GM19438 (cell line): ENCODE results near the gene BIVM.

Experiments
- ATAC-seq: cut with Tn5 transposase; IDR thresholded peaks from one replicate; pipeline ENCODE4 v1.9.1; 2021; ENCODE audit warnings: low read depth; ENCODE audit not compliant: unreplicated experiment

BIVM gene

GRCh38 chr13:102838273-102838672, 39.4 kb downstream of the BIVM start:
- no peak for ATAC-seq

DNA sequence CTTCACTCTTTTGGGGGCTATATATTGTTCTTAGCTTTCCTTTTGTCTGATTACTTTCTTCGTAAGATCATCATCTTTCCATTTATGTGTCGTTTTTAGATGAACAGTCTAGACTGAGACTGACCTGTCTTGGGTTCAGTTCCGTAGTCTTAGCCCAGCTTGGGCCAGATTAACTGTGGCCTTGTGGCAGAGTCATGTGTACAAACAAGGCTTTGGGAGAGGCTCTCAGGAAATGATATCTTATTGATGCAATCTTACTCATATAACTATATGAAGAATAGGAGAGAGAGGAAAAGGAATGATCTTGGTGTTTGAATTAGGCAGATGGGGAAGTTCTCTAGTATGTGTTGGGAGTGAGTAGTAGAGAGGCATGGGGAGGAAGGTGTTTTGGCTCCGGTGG, 40.1 kb downstream of the BIVM start:
- ATAC-seq = no peak

DNA sequence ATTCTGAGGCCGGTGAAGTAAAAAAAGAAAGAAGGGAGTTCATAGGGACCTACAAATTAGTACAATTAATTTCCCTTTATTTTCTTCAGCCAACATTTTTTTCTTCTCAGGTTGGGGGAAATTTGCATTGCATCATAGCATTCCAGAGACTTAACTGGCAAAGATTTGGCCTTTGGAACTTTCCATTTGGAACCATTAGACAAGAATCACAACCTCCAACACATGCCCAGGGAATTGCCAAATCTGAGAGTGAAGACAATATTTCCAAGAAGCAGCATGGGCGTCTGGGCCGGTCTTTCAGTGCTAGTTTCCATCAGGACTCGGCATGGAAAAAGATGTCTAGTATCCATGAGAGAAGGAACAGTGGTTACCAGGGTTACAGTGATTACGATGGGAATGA, 40.5 kb downstream of the BIVM start:
- no peak for ATAC-seq

DNA sequence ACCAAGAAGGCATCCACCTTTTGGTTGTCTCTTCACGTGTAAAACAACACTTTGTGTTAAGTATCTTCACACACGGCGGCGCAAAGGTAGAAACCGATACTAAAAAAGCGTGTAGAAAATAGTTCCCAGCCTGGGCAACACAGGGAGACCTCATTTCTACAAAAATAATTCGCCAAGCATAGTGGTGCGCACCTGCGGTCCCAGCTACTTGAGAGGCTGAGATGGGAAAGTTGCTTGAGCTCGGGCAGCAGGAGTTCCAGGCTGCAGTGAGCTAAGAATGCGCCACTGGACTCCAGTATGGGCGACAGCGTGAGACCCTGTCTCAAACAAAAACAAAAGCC, 46.3 kb downstream of the BIVM start:
- ATAC-seq = peak; percentile 17

DNA sequence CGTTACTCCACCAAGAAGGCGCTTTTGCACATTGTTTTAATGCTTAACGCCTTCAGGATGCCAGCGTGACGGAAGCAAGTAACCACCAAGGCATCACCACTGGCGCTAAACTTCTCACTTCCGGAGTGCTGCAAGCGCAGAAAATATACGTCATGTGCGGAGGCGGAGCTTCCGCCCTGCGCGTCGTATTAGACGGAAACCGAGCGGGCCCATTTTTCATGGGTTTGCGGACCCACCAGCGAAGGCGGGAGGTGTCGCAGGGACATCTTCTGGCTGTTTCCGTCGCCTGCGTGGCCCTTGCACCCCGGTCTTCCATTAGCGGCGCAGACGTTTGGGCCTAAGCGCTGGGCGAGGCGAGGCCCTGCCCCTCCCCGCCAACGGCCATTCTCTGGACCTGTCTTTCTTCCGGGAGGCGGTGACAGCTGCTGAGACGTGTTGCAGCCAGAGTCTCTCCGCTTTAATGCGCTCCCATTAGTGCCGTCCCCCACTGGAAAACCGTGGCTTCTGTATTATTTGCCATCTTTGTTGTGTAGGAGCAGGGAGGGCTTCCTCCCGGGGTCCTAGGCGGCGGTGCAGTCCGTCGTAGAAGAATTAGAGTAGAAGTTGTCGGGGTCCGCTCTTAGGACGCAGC, 46.8 kb downstream of the BIVM start, which contains the start of gene ERCC5:
TSS of gene ERCC5 (plus strand) at position 403 of the 631 bp plus-strand sequence. CDS start 235 bp downstream, outside the sequence.
- peak; percentile 79 for ATAC-seq

DNA sequence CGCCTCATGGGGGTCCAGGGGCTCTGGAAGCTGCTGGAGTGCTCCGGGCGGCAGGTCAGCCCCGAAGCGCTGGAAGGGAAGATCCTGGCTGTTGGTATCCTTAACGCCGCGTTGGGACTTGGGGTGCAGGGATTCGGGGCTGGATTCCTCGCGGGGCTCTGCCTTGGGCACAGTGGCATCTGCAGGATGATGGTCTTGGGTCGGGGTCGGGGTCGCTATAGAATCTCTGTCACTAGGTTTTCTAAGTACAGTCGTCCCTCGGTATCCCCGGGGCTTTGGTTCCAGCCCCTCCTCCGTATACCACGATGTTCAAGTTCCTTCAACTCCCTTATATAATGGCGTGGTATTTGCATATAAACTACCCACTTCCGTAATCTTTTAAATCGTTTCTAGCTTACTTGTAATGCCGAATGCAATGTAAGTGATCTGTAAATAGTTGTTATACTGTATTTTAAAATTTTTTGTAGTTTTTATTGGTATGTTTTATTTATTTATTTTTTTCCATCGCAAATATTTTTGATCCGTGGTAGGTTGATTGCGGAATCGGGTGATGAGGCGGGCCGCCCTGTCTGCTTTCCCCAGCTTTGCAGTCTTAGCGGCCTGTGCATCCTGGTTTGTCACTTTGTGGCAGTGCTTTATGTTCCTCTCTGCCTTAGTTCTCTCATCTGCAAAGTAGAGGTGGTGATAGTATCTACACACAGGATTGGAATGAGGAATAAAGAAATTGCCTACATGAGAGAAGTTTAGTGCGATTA, 47.5 kb downstream of the BIVM start:
- ATAC-seq = peak; percentile 35

DNA sequence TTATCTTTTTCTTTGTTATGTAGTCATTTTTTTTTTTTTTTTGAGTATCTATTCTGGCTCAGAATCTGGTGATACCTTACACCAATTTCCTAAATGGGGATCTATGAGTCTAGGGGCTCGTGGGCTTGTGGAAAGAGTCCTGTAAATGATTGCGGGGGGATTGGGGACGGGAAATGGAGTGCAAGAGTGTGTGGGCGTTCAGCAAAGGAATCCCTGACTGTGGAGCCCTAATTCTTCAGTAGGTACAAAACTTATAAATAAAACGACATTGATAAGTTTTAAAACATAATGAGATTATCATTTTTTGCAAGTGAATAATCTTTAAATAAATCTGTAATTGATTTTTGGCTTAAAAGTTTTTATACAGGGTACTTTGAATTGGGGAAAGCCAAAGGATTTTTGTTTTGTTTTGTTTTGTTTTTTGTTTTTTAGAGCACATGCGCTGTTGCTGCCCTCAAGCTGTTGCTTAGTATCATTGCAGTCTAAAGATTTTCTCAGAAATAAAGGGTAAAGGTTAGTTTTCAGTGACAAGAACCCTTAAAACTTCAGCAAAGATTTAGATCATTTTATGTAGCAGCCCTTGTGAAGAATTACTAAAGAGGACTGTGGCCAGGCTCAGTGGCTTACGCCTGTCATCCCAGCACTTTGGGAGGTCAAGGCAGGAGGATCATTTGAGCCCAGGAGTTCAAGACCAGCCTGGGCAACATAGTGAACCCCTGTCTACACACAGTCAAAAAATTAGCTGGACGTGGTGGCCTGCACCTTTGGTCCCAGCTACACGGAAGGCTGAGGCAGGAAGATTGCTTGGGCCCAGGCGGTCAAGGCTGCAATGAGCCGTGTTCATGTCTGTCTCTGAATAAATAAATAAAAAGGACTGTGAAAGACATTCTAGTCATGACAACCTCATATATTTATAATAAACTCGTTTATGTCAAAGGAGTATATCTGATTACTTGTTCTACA, 48.6 kb downstream of the BIVM start:
- ATAC-seq = no peak

DNA sequence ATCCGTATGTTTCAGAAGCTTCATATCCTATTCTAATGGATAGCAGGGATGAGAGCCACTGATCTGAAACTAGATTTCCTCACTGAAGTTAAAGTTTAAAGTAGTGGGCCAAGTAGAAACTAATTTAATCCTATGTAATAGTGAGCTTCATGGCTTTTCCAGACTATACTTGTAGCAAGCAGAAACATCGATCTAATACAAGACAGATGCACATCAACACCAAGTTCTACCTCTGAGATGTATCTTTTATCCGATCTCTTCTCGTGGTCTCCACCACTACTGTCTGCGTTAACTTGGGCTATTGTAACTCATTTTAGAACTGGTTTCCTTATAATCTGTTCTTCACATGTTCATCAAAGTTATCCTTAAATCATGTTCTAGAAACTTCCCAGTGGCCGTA, 50.0 kb downstream of the BIVM start:
- ATAC-seq = no peak

DNA sequence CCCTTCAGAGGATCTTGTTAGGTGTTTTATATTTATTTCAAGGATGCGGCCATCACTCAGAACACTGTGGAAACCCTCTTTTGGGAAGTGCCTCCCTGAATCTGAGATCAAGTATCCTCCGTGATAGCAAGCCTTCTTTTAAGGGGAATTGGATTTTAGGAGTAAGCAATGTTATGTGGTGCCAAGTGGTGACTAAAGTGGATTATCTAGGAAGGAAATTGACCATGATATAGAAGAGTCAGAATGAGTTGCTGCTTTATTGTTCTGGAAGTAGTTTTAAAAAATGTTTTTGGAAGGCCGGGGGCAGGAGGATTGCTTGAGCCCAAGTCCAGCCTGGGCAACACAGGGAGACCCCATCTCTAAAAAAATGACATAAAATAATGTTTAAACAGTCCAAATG, 53.6 kb downstream of the BIVM start:
- no peak for ATAC-seq

DNA sequence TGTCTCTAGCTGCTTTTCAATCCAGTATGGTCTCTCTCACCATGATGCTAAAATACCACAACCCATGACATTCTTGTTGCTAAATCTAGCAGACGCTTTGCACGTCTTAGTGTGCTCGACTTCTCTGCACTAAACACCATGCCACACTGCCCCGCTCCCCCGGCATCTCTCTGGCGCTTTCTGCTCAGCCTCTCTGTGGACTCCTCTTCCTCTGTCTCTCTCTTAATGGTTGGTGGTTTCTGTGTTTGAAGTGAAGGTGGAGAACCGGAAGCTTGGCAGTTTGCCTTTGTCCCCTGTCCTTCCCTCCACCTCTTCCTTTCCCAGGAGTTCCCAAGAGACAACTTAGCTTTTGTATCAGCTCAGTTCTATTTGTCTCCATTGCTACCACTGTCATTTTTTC, 55.8 kb downstream of the BIVM start:
- ATAC-seq = no peak

GRCh38 chr13:102856557-102856956, 57.6 kb downstream of the BIVM start:
- no peak for ATAC-seq

GRCh38 chr13:102862624-102863210, 63.8 kb downstream of the BIVM start:
- no peak for ATAC-seq

- ATAC-seq = no peak
Measured at GRCh38 chr13:102863590-102863989, 64.7 kb downstream of the BIVM start.

DNA sequence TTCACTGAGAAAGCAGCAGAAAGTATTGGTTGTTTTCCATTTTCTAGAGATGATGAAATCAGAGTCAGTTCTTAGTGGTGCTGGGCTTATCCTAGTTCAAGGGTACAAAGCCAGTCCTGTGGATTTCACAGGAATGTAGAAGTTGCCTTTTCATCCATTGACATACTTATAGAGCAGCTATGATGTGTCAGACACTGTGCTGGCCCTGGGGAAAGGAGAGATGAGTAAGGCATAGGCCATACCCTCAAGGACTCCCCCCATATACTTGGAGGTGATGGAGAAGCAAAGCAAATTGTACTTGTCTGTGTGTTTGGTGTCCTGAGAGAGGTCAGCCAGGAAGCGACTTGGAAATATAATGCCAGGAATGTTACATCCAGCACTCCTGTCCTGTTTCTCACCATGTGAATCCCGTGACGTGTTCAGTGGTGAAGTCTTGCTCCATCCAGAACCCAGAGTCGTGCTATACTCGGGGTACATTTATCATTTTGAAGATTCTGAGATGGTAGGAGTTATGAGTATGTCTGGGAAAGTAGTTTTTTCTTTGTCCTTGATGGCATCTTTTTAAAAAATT, 69.5 kb downstream of the BIVM start:
- no peak for ATAC-seq

DNA sequence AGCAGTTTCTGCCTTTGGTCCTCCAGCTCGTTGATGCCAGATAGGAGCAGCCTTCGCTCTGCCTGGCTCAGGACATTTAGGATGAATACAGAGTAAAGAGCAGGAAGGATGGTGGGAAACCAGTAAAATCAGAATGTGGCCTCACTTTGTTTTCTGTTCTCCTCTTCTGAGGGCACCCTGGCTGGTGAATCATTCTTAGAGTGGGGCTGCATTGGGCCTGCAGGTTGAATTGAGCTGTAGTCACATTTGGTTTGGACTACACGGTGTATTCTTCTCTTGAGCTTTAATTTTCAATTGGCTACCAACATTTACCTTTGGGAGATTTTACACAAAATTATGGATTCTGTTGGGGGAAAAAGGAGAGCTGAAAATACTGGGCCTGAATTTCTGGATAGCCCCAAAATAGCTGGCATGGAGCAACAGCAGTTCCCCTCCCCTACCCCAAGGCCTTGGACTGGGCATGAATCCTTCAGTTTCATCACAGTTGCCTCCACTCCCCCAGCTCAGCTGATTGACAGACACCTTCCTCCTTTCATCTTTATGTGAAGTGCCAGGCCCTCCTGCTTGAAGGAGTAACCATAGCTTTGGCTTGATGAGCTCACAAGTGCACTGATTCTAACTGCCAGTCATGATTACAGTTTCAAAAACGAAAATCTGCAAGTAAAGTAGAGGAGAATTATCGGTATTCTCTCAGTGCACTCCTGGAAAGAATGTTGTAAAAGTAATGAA, 71.2 kb downstream of the BIVM start:
- peak; percentile 14 for ATAC-seq

DNA sequence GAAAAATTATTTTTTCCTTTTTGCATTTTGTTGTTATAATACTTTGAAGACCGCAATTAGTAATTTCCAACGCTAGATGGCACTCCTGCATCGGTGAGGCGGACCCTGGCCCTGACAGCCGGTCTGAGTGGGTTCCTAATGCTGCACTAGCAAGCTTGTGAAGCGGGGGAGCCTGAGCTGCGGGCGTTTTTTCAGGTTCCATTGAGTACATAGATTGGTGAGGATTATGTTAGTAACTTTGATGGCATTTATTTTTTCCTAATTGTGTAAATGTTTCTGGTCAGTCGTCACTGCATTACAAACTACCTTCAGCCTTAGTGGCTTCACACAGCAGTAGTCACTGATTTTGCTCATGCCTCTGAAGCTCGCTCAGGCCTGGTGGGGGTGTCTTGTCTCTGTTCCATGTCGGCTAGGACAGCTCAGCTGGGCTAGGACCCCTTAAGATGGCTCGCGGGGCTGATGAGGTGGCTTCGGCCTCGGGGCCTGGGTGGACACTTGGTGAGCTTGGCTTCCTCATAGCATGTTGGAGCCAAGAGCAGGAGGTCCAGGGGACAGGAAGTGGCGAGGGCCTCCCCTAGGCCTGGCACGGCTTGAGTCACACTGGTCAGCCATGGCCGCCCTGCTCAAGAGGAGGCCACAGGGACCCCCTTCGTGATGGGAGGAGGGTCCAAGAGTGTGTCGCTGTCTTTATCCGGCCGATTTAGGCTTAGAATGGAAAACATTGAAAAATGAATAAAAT, 71.9 kb downstream of the BIVM start:
- peak; percentile 81 for ATAC-seq

DNA sequence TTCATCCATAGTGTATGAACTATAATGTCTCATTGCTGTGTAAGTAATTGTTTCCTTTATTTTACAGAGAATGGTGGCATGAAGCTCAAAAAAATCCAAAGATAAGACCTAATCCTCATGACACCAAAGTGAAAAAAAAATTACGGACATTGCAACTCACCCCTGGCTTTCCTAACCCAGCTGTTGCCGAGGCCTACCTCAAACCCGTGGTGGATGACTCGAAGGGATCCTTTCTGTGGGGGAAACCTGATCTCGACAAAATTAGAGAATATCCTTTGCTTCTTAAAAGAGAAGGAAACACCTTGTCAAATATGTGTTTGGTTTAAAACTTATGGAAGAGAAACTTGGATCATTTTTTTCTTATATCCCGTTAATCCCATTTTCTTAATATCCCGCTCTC, 73.2 kb downstream of the BIVM start:
- ATAC-seq = no peak

GRCh38 chr13:102872531-102872930, 73.6 kb downstream of the BIVM start:
- no peak for ATAC-seq

GRCh38 chr13:102873653-102874052, 74.7 kb downstream of the BIVM start:
- ATAC-seq = no peak
